HG03280 (cell line): ENCODE data around the gene ZNF391.
"Not testable (repeated sequence)": the region's sequence is repeated elsewhere in the genome, so short reads cannot be mapped to it uniquely, and the experiment has no call there.

Experiments used
- ATAC-seq: cut with Tn5 transposase; IDR thresholded peaks from one replicate; pipeline ENCODE4 v1.9.1; 2021; ENCODE audit warnings: mild to moderate bottlenecking, moderate library complexity; ENCODE audit not compliant: unreplicated experiment

ZNF391 gene

DNA sequence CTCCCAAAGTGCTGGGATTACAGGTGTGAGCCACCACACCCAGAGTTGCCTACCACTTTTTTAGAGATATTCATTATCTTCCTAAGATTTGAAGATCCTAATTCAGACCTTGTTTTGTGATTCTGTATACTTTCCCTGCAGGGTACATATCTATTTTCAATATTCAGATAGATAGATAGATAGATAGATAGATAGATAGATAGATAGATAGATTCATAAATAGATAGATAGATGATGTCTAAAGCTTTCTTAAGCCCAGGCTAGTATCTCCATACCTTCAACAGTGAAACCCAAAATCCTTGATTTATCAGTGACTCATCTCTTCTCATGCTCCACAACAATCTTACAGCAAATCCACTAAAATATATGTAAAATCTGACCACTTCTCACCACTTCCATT is 30.8 kb downstream of the ZNF391 start:
- ATAC-seq: no peak

DNA sequence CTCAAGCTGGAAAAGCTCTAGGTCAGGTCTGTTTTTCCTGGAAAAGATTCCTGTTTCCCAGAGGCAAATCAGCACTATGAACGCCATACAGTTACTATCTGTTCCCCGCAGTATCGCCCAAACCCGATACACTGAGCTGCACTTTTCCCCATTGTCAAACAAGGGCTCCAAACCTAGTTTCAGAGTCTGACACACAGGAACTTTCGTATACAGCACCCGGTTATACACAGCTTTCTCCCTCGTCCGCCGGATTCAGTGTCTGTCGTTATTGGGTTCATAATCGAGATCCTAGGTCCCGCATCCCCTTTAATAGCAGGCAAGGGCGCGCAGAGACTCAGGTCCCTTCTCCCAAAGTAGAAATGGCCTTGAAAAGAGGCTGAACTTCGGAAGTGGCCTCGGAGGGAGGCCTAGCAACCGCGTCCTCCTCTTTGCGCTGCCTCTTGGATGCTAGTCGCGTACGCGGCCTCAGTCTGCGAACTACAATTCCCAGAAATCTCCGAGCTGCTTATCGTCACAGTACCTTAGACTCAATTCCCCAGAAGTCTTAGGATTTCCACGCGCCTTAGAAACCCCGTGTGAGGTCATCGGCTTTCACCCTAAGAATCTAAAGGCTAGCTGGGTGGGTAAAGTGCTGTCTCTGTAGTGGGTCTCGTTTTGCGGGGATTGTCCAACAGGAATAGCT is 34.2 kb downstream of the ZNF391 start:
- ATAC-seq: no peak

DNA sequence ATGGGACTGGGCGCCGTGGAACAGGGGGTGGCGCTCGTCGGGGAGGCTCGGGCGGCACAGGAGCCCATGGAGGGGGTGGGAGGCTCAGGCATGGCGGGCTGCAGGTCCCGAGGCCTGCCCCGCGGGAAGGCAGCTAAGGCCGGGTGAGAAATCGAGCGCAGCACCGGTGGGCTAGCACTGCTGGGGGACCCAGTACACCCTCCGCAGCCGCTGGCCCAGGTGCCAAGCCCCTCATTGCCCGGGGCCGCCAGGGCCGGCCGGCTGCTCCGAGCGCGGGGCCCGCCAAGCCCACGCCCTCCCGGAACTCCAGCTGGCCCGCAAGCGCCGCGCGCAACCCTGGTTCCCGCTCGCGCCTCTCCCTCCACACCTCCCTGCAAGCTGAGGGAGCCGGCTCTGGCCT is 36.3 kb downstream of the ZNF391 start:
- not testable (repeated sequence) for ATAC-seq

DNA sequence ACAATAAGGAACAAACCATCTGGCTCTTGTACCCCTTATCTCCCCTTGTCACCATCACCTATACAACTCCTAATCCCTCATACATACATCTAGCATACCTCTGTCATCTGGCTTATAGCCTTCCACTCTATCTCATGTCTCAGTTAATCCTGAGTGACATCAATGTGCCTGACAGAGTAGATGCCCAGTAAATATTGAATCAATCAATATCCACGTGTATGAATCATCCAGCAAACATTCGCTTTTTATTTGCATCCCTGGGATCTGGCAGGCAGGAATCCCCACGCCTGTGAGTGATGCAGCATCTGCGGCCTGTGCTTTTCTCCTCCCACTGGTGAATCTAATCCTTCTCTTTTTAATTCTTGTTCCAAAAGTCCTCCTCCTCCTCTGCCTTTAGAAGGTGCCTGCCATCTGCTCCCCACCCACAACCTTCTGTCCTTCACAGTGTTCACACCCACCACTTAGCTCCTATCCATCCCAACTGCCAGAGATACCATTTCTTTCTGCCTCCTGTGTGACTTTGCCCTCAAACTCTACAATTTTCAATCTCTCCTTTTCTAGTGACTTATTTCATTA is 37.6 kb downstream of the ZNF391 start:
- no peak for ATAC-seq

DNA sequence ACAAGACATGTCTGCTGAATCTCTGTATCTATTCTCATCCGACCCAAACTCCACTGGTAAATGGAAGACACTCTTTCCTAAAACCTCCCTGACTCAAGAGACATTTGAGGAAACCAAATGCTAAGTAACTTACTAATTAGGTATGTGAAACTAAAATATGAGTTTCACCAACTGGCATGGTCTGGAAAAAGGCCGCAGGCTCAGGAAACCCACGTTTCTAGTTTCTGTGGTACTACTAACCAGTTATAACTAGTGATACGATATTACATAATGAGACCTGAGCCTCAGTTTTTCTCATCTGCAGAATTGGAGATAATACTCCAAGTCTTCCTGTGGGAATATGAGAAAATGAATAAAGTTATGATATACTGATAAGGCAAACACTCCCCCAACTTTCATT is 39.9 kb downstream of the ZNF391 start:
- no peak for ATAC-seq

DNA sequence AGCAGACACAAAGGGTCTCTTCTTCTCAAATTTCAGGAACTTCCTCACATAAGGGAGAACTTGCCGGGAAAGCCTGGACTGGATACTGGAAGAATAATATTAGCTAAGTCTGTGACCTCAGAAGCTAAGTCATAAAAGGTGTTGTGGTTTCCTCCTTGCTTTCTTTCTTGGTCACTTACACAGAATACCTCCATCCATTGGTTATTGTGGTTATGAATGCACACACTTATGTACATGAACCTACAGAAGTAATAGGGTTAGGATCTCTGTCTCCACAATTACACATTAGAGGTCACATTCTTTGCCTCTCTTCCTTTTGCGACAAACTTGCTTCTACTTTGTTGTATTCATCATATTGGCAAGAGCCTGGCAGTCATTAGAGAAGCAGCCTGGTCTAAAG is 40.4 kb downstream of the ZNF391 start:
- no peak for ATAC-seq

DNA sequence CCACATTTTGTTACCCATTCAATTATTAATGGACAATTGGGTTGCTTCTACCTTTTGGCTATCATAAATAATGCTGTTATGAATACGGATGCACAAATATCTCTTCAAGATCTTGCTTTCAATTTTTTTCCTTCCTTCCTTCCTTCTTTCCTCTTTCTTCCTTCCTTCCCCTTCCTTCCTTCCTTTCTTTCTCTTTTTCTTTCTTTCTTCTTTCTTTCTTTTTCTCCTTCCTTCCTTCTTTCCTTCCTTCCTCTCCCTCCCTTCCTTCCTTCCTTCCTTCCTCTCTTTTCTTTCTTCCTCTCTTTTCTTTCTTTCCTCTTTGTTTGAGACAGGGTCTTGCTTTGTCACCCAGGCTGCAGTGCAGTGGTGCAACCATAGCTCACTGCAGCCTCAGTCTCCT is 45.2 kb downstream of the ZNF391 start:
- no peak for ATAC-seq

DNA sequence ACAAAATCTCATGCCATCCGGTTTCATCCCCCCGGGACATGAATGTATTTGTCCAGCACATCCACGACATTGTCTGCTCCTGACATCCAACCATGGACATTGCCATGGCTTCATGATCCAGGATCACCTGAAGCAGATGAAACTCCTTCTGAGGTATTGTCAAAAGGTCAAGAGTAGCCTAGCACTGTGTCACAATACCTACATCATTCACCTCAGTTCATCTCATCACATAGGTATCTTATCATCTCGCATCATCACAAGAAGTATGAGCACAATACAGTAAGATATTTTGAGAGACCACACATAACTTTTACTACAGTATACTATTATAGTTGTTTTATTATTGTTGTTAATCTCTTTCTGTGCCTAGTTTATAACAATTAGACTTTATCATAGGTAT is 50.8 kb downstream of the ZNF391 start:
- no peak for ATAC-seq

DNA sequence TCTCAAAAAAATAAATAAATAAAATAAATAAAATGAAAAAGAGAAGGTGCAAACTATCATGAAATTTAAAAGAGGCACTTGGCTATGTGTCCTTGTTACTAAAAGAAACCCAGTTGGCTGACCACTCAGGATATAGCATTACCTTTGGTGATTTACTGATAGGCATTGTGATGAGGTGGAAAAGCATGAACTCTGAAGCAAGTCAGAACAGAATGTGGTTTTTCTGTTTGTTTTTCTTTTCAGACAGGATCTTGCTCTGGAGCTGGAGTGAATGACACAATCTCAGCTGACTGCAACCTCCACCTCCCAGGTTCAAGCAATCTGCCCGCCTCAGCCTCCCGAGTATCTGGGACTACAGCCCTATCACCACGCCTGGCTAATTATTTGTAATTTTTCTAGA is 52.4 kb downstream of the ZNF391 start:
- no peak for ATAC-seq

DNA sequence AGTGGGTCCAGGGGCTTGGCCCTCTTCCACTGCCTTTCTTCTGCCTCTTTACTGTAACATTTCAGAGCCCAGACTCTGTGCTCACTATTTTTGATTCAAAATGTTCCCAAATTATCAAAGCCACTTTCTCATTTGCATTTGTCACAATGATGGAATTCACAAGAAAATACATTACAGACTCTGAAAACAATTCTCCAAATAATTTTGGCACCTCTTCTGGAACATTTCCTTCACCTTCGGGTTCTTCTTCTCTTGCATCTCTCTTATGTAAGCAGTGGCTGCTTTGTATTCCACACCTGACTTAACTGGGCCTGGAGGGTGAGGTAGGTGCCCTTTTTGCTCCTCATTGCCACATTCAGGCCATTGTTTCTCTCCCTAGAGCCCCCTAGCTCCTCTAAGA is 54.4 kb downstream of the ZNF391 start:
- ATAC-seq: no peak

DNA sequence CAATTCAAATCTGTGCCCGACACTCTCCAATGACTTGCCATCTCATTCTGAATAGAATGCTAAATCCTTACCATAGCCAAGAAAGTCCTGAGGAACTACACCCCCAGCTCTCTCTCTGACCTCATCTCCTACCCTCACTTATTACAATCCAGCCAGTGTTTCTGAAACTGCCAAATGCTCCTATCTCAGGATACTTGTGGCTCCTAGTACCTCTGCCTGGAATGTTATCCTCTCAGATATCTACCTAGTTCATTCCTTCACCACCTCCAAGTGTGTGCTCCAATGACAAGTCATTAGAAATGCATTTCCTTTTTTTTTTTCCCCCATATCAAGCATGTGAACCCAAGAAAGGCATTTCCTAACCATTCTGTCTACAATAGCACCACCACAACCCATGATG is 59.9 kb downstream of the ZNF391 start:
- ATAC-seq: no peak

DNA sequence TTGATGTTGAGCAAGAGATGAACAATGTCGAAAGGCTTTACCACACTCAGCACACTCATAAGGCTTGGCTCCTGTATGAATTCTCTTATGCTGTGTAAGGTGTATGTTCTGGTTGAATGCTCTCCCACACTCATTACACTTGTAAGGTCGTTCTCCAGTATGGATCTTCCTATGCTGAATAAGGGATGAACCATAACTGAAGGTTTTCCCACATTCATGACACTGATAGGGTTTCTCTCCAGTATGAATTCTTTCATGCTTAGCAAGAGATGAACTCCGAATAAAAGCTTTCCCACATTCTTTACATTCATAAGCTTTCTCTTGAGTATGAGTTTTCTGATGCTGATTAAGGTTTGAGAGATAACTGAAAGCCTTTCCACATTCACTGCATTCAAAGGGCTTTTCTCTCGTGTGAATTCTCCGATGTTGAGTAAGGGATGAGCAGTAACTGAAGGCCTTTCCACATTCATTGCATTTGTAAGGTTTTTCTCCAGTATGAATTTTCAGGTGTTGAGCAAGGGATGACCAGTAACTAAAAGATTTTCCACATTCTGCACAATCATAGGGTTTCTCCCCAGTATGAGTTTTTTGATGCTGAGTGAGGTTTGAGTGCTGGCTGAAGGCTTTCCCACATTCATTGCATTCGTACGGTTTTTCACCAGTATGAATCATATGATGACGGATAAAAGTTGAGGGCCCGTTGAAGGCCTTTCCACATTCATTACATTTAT is 63.3 kb downstream of the ZNF391 start:
- ATAC-seq: no peak

DNA sequence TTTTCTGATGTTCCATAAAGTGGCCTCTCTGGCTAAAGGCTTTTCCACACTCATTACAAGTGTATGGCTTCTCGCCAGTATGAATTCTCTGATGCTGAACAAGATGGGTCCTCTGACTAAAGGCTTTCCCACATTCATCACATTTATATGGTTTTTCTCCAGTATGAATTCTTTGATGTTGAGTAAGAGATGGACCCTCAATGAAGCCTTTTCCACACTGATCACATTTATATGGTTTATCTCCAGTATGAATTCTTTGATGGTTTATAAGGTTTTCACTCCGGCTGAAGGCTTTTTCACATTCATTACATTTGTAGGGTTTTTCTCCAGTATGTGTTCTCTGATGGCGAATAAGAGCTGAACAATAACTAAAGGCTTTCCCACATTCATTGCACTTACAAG is 63.9 kb downstream of the ZNF391 start:
- ATAC-seq: no peak
